Measurements from ENCODE around the gene PAOX. TPM values are rescaled to one million over a fixed set of nuclear protein-coding genes. Genes with fewer than 3 reads are reported as not detected.

PAOX gene
- total and polyA plus RNA-seq, 2 of the 4 experiments (the other 2 are of a cell fraction) = 3.8 to 4.5 TPM

GRCh38 chr10:133415752-133416151 is 36.7 kb downstream of the PAOX start:
- H2BK5ac ChIP-seq (ENCODE audit: low read depth, low read length, poor library complexity, severe bottlenecking) = no peak overlapping the region
- no peak for TF ChIP-seq CTCF (conservative IDR thresholded peaks at IDR 0.05; ENCODE audit: low read depth, low read length)
- no peak for TF ChIP-seq SMC3 (IDR thresholded peaks at IDR 0.05; ENCODE audit: low read depth, low read length)
- no peak for TF ChIP-seq RCOR1 (IDR thresholded peaks at IDR 0.05; ENCODE audit: insufficient replicate concordance, low read length)
- TF ChIP-seq NFE2L2 (IDR thresholded peaks at IDR 0.05; ENCODE audit: low read depth, low read length) = no peak
- no peak for TF ChIP-seq MXI1 (IDR thresholded peaks at IDR 0.05; ENCODE audit: borderline replicate concordance, low read depth, low read length)
- no peak for TF ChIP-seq RAD21 (IDR thresholded peaks at IDR 0.05; ENCODE audit: low read length)
- TF ChIP-seq FOS (IDR thresholded peaks at IDR 0.05; ENCODE audit: low read depth, low read length) = no peak
- TF ChIP-seq ELK1 (IDR thresholded peaks at IDR 0.05; ENCODE audit: borderline replicate concordance, low read depth, low read length) = no peak
- TF ChIP-seq CEBPB (IDR thresholded peaks at IDR 0.05; ENCODE audit: low read depth, low read length) = no peak
- TF ChIP-seq POLR2A (IDR thresholded peaks at IDR 0.05; ENCODE audit: low read depth, low read length) = no peak
- TF ChIP-seq USF2 (IDR thresholded peaks at IDR 0.05; ENCODE audit: low read depth, low read length) = no peak
- no peak for TF ChIP-seq MAFK (IDR thresholded peaks at IDR 0.05; ENCODE audit: low read depth, low read length)
- TF ChIP-seq BHLHE40 (IDR thresholded peaks at IDR 0.05; ENCODE audit: low read depth, low read length) = no peak
- no peak for TF ChIP-seq RFX5 (IDR thresholded peaks at IDR 0.05; ENCODE audit: low read depth, low read length)
- TF ChIP-seq MAZ (IDR thresholded peaks at IDR 0.05; ENCODE audit: borderline replicate concordance, low read depth, low read length) = no peak
- no peak for TF ChIP-seq CHD1 (IDR thresholded peaks at IDR 0.05; ENCODE audit: low read depth, low read length)
- in situ Hi-C loops (cut with MboI; ENCODE audit: low sequenced_read_pairs) = no loop called here
- DNase-seq (no peak), ATAC-seq (ENCODE audit: low read depth) (no peak)
- H3K9me1 ChIP-seq (ENCODE audit: insufficient read depth, low read length) = no peaks in the 10 kb centered on the region
- POLR2A ChIA-PET (ENCODE audit: unreplicated experiment) = no interaction called here
- H4K91ac ChIP-seq (ENCODE audit: insufficient read depth, low read depth, low read length) = no peak overlapping the region
- H2AFZ ChIP-seq (replicated peaks; ENCODE audit: low read length, poor library complexity) = no peak overlapping the region
- no peaks in the 10 kb centered on the region for H3K27me3 ChIP-seq (ENCODE audit: control insufficient read depth, insufficient read depth, low read length)
- no peak overlapping the region for H3K14ac ChIP-seq (replicated peaks; ENCODE audit: low read depth, low read length)
- no peaks in the 10 kb centered on the region; the same call in 1 of the 2 replicates for H4K20me1 ChIP-seq (ENCODE audit: insufficient read depth, low read length)
- H3K4me2 ChIP-seq (ENCODE audit: low read depth, low read length) = no peak overlapping the region
- H2AK5ac ChIP-seq (ENCODE audit: low read depth, low read length) = no peak overlapping the region
- H4K8ac ChIP-seq (ENCODE audit: low read depth in 2 of 2, low read length in 2 of 2) = no peak overlapping the region
- H3K4me3 ChIP-seq (ENCODE audit: insufficient read depth, low read depth, low read length) = no peak overlapping the region
- H3K4ac ChIP-seq (ENCODE audit: low read depth, low read length) = no peak overlapping the region
- WGBS, 2 experiments (ENCODE audit: extremely low coverage in 2 of 2, insufficient read length in 1 of 2) = 96% methylated on average over 17 of the region's 25 CpGs; no CpG with 5 or more reads in 1 of the 2 experiments
- H3K36me3 ChIP-seq (ENCODE audit: control insufficient read depth, insufficient read depth, low read length) = peaks cover 33% of the 10 kb centered on the region
- no peak overlapping the region for H3K56ac ChIP-seq (ENCODE audit: extremely low read depth, insufficient read depth, low read length)
- BruUV-seq (replicated peaks) = no TSS peak
- no peak overlapping the region for H3K27ac ChIP-seq (ENCODE audit: insufficient read depth, low read length)
- H3K4me1 ChIP-seq (ENCODE audit: control insufficient read depth, insufficient read depth, low read length) = no peaks in the 10 kb centered on the region
- peaks cover 6 to 12% of the 10 kb centered on the region in 2 experiments; a peak in 2 of 4 replicates for H3K79me1 ChIP-seq (ENCODE audit: low read depth in 1 of 2, low read length in 2 of 2)
- H2AK9ac ChIP-seq (replicated peaks; ENCODE audit: low read depth, low read length, poor library complexity) = no peak overlapping the region
- CTCF ChIA-PET = no interaction called here
- no peak overlapping the region for H2BK120ac ChIP-seq (ENCODE audit: low read depth, low read length)
- no peak overlapping the region for H3K23ac ChIP-seq (ENCODE audit: low read depth, low read length)
- intact Hi-C loops (cut with micrococcal nuclease) = no loop called here
- dilution Hi-C loops (cut with HindIII; ENCODE audit: low sequenced_read_pairs, unreplicated experiment) = no loop called here
- H2BK20ac ChIP-seq (ENCODE audit: low read depth, low read length) = no peak overlapping the region
- H3K9me3 ChIP-seq (ENCODE audit: control insufficient read depth, insufficient read depth, low read length) = peaks cover 3% of the 10 kb centered on the region
- no peak overlapping the region for H3K9ac ChIP-seq (ENCODE audit: low read depth, low read length)
- no peak overlapping the region for H3K18ac ChIP-seq (ENCODE audit: low read depth, low read length)
- H2BK15ac ChIP-seq (ENCODE audit: low read depth, low read length) = no peak overlapping the region
- no peak overlapping the region for H4K5ac ChIP-seq (ENCODE audit: low read depth, low read length)
